ENCODE measurements around the gene RAB18. TPM values are rescaled to one million over a fixed set of nuclear protein-coding genes. Genes with fewer than 3 reads are reported as not detected.

Gene RAB18
- total RNA-seq, 4 donors from 2014 or later, result 16.5 to 46.1 (median 42.7) TPM

DNA sequence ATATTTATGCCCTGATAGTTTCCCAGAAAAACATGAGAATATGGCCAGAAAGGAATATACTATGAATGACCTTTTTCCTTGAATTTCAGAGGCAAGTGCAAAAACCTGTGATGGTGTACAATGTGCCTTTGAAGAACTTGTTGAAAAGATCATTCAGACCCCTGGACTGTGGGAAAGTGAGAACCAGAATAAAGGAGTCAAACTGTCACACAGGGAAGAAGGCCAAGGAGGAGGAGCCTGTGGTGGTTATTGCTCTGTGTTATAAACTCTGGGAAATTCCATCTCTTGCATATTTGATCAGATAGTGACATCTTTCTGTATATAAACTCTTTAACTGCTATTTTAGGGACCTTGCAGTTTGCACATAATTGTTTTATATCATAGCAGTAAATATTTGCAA is 33.7 kb downstream of the RAB18 start:
- Histone ChIP-seq H3K9me3 (no peaks in the 10 kb centered on the region), H3K4me3 (no peak overlapping the region), H3K27ac (no peak overlapping the region), H3K4me1 (no peaks in the 10 kb centered on the region), H3K27me3 (no peaks in the 10 kb centered on the region), H3K36me3 (peaks cover 0 to 35% (median 0%) of the 10 kb centered on the region in 3 donors)
- DNase-seq, result no peak
- no peak for TF ChIP-seq POLR2A (IDR thresholded peaks at IDR 0.05)

GRCh38 chr10:27540672-27541071 is 36.6 kb downstream of the RAB18 start:
- peaks cover 0 to 22% (median 0%) of the 10 kb centered on the region in 3 donors for H3K36me3 ChIP-seq
- H3K4me1 ChIP-seq, result no peaks in the 10 kb centered on the region
- TF ChIP-seq, protein P1, sequence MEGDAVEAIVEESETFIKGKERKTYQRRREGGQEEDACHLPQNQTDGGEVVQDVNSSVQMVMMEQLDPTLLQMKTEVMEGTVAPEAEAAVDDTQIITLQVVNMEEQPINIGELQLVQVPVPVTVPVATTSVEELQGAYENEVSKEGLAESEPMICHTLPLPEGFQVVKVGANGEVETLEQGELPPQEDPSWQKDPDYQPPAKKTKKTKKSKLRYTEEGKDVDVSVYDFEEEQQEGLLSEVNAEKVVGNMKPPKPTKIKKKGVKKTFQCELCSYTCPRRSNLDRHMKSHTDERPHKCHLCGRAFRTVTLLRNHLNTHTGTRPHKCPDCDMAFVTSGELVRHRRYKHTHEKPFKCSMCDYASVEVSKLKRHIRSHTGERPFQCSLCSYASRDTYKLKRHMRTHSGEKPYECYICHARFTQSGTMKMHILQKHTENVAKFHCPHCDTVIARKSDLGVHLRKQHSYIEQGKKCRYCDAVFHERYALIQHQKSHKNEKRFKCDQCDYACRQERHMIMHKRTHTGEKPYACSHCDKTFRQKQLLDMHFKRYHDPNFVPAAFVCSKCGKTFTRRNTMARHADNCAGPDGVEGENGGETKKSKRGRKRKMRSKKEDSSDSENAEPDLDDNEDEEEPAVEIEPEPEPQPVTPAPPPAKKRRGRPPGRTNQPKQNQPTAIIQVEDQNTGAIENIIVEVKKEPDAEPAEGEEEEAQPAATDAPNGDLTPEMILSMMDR (IDR thresholded peaks at IDR 0.05), result no peak
- no peak for TF ChIP-seq POLR2A (IDR thresholded peaks at IDR 0.05)
- no peaks in the 10 kb centered on the region for H3K27me3 ChIP-seq
- no peak overlapping the region for H3K27ac ChIP-seq
- DNase-seq, result no peak
- no peaks in the 10 kb centered on the region for H3K9me3 ChIP-seq
- no peak overlapping the region for H3K4me3 ChIP-seq

GRCh38 chr10:27541796-27542729 is 38.0 kb downstream of the RAB18 start:
- H3K4me3 ChIP-seq, result no peak overlapping the region
- no peaks in the 10 kb centered on the region for H3K27me3 ChIP-seq
- no peaks in the 10 kb centered on the region for H3K9me3 ChIP-seq
- no peaks in the 10 kb centered on the region for H3K4me1 ChIP-seq
- no peak overlapping the region for H3K27ac ChIP-seq
- H3K36me3 ChIP-seq, result peaks cover 0 to 21% (median 0%) of the 10 kb centered on the region in 3 donors
- no peak for TF ChIP-seq POLR2A (IDR thresholded peaks at IDR 0.05)
- TF ChIP-seq, protein P1 (IDR thresholded peaks at IDR 0.05), result no peak
- DNase-seq, result no peak

DNA sequence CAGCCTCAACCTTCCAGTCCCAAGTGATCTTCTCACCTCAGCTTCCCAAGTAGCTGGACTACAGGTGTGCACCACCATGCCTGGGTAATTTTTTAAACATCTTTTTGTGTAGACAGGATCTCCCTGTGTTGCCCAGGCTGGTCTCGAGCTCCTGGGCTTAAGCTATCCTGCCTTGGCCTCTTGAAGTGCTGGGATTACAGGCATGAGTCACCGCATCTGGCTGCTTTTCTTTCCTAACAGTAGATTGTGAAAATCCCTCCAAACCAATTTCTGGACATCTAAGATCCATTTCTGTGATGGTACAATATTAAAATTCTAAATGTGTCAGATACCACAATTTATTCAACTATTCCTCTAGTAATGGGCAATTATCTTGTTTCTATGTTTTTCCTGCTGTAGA is 38.7 kb downstream of the RAB18 start:
- H3K36me3 ChIP-seq, result peaks cover 0 to 18% (median 0%) of the 10 kb centered on the region in 3 donors
- H3K4me1 ChIP-seq, result no peaks in the 10 kb centered on the region
- no peaks in the 10 kb centered on the region for H3K9me3 ChIP-seq

GRCh38 chr10:27547047-27547446 is 42.9 kb downstream of the RAB18 start:
- Histone ChIP-seq H3K4me3 (no peak overlapping the region), H3K9me3 (no peaks in the 10 kb centered on the region), H3K4me1 (no peaks in the 10 kb centered on the region), H3K27me3 (no peaks in the 10 kb centered on the region), H3K27ac (no peak overlapping the region), H3K36me3 (peaks cover 0 to 11% (median 0%) of the 10 kb centered on the region in 3 donors)
- TF ChIP-seq, protein P1 (IDR thresholded peaks at IDR 0.05), result no peak
- no peak for TF ChIP-seq POLR2A (IDR thresholded peaks at IDR 0.05)
- DNase-seq, result no peak

More for the DNA sequence above, 38.7 kb downstream of the RAB18 start:
- Histone ChIP-seq H3K27ac (no peak overlapping the region), H3K4me3 (no peak overlapping the region), H3K27me3 (no peaks in the 10 kb centered on the region)
- TF ChIP-seq, protein P1 (IDR thresholded peaks at IDR 0.05), result no peak
- no peak for TF ChIP-seq POLR2A (IDR thresholded peaks at IDR 0.05)
- DNase-seq, result no peak

DNA sequence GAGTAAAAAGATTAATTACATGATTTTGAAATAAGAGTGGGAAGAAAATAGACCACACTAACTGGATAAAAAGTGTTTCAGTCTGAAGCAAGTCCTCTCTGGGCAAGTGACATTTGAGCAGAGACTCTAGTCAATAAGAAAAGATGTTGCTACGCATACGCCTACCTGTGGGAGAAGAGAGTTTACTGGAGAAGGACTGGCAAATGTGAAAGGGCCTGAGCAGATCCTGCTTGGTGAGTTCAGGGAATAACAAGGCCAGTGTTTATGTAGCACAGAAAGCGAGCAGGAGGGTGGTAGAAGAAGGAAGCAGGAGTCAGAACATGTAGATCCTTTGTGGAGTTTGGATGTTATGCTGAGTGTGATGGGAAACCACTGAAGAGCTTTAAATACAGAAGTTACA is 43.4 kb downstream of the RAB18 start:
- no peak overlapping the region for H3K4me3 ChIP-seq
- no peaks in the 10 kb centered on the region for H3K9me3 ChIP-seq
- H3K27me3 ChIP-seq, result no peaks in the 10 kb centered on the region
- DNase-seq, result no peak
- H3K4me1 ChIP-seq, result no peaks in the 10 kb centered on the region
- H3K27ac ChIP-seq, result no peak overlapping the region
- peaks cover 0 to 11% (median 0%) of the 10 kb centered on the region in 3 donors for H3K36me3 ChIP-seq
- TF ChIP-seq, protein P1 (IDR thresholded peaks at IDR 0.05), result no peak
- TF ChIP-seq POLR2A (IDR thresholded peaks at IDR 0.05), result no peak
